Trophoblast cell (in vitro differentiated cells and primary cell): ENCODE results near the gene NR2F6.

ENCODE experiments used
- DNase-seq, 2 donors: peaks; one replicate each; pipeline ENCODE4 v3.0.0-alpha.2; 2016
- H2AFZ ChIP-seq: 2 replicates; pipeline ENCODE4 v1.6.1; 2013; ENCODE audit warnings: low read length, moderate library complexity, mild to moderate bottlenecking; ENCODE audit not compliant: insufficient read depth, poor library complexity
- H2AK5ac ChIP-seq: 2 replicates; pipeline ENCODE4 v1.6.1; 2013; ENCODE audit warnings: mild to moderate bottlenecking, low read length
- H2BK120ac ChIP-seq: 2 replicates; pipeline ENCODE4 v1.6.1; 2013; ENCODE audit warnings: low read length, mild to moderate bottlenecking, moderate library complexity; ENCODE audit not compliant: insufficient read depth, poor library complexity
- H2BK12ac ChIP-seq: 2 replicates; pipeline ENCODE4 v1.6.1; 2013; ENCODE audit warnings: mild to moderate bottlenecking, low read length, moderate library complexity
- H2BK5ac ChIP-seq: 2 replicates; pipeline ENCODE4 v1.6.1; 2013; ENCODE audit warnings: low read length, low read depth, moderate library complexity, mild to moderate bottlenecking; ENCODE audit not compliant: poor library complexity
- H3K14ac ChIP-seq: 2 replicates; pipeline ENCODE4 v1.6.1; 2013; ENCODE audit warnings: mild to moderate bottlenecking, low read length
- H3K18ac ChIP-seq: 2 replicates; pipeline ENCODE4 v1.6.1; 2013; ENCODE audit warnings: mild to moderate bottlenecking, low read length
- H3K23ac ChIP-seq: 2 replicates; pipeline ENCODE4 v1.6.1; 2013; ENCODE audit warnings: low read length
- H3K27ac ChIP-seq: 2 replicates; pipeline ENCODE4 v1.5.1; 2013; ENCODE audit warnings: low read depth, mild to moderate bottlenecking, inconsistent platforms, low read length, moderate library complexity
- H3K27me3 ChIP-seq: 2 replicates; pipeline ENCODE4 v1.6.1; 2013; ENCODE audit warnings: inconsistent platforms, mild to moderate bottlenecking, low read length, moderate library complexity; ENCODE audit not compliant: insufficient read depth
- H3K36me3 ChIP-seq, 2 experiments: 1 replicate in 1 of 2; 2 replicates in 1 of 2; pipeline ENCODE4 v1.6.1; 2013; ENCODE audit warnings: low read length in 2 of 2, mild to moderate bottlenecking in 2 of 2, moderate library complexity in 1 of 2; ENCODE audit not compliant: insufficient read depth in 2 of 2, control insufficient read depth in 1 of 2
- H3K4ac ChIP-seq: 2 replicates; pipeline ENCODE4 v1.6.1; 2013; ENCODE audit warnings: low read depth, mild to moderate bottlenecking, low read length, moderate library complexity
- H3K4me1 ChIP-seq, 2 experiments: 1 replicate in 1 of 2; 2 replicates in 1 of 2; pipeline ENCODE4 v1.6.1; 2013; ENCODE audit warnings: low read length in 2 of 2, mild to moderate bottlenecking in 2 of 2, moderate library complexity in 1 of 2; ENCODE audit not compliant: insufficient read depth in 2 of 2, control insufficient read depth in 1 of 2
- H3K4me2 ChIP-seq: 2 replicates; pipeline ENCODE4 v1.6.1; 2013; ENCODE audit warnings: inconsistent platforms, mild to moderate bottlenecking, low read length, moderate library complexity
- H3K4me3 ChIP-seq: 2 replicates; pipeline ENCODE4 v1.5.1; 2013; ENCODE audit warnings: mild to moderate bottlenecking, low read depth, low read length, inconsistent platforms
- H3K79me1 ChIP-seq: one replicate; pipeline ENCODE4 v1.6.1; 2013; ENCODE audit warnings: low read length
- H3K79me2 ChIP-seq: 2 replicates; pipeline ENCODE4 v1.6.1; 2013; ENCODE audit warnings: low read length, mild to moderate bottlenecking; ENCODE audit not compliant: control insufficient read depth, insufficient read depth, poor library complexity
- H3K9ac ChIP-seq: 2 replicates; pipeline ENCODE4 v1.6.1; 2013; ENCODE audit warnings: mild to moderate bottlenecking, low read length
- H3K9me3 ChIP-seq: 2 replicates; pipeline ENCODE4 v1.6.1; 2013; ENCODE audit warnings: low read depth, mild to moderate bottlenecking, control low read depth, inconsistent platforms, low read length; ENCODE audit not compliant: insufficient read depth
- H4K12ac ChIP-seq: 2 replicates; pipeline ENCODE4 v1.6.1; 2013; ENCODE audit warnings: low read depth, mild to moderate bottlenecking, low read length, moderate library complexity
- H4K8ac ChIP-seq: 2 replicates; pipeline ENCODE4 v1.6.1; 2013; ENCODE audit warnings: low read depth, mild to moderate bottlenecking, low read length, moderate library complexity
- H4K91ac ChIP-seq: one replicate; pipeline ENCODE4 v1.6.1; 2013; ENCODE audit warnings: low read depth, mild to moderate bottlenecking, low read length, moderate library complexity
- WGBS: extraction: QIAGEN DNeasy Blood & Tissue Kit; methylation state at CpG from one replicate; pipeline ENCODE4 v1.1.7; 2013; ENCODE audit warnings: missing lambda C conversion rate; ENCODE audit not compliant: insufficient read length, insufficient coverage; ENCODE audit errors: extremely low coverage; 5-methylcytosine and 5-hydroxymethylcytosine counted together

Gene NR2F6

DNA sequence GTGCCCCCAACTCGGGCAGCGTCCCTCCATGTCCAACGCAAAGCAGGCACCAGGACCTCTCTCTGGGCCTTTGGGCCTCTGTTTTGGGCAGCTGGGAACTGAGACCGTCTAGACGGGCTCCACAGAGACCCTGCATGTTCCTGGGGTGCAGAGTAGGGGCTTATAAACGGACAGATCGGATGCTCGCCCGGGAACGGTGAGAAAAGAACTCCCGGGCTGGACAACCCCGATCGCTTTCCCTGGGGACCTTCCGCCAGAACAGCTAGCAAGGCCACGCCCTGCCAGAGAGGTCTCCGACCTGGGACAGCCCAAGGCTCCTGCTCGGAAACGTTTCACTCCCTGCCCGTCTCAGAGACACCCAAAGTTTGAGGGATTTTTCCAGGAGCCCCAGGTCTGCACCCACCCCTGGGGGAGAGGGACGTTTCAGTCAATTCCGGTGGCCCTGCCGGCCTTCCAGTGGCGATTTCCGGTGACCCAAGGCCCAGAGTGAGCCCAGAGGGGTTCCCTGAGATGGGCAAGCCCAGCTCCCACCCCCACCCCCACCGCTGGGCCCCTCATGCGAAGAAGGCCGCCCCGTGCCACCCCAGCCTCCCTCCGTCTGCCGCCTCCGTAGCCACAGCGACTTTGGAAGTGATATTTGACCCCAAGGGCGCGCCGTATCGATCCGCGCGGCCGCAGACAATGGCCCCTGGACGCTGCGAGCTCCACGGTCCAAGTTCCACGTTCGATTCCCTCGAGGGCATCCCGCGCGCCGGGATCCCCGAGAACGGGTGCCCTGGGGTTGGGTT is 1.7 kb downstream of the NR2F6 start:
- Histone ChIP-seq H3K4me3 (peak overlapping the region; percentile 95), H3K4me2 (peak overlapping the region; percentile 84), H3K4me1 (peaks cover 29 to 37% of the 10 kb centered on the region in 2 experiments), H3K23ac (no peak overlapping the region), H3K4ac (peak overlapping the region; percentile 95), H3K14ac (peak overlapping the region; percentile 81), H4K8ac (peak overlapping the region; percentile 89), H3K79me2 (peaks cover 55% of the 10 kb centered on the region), H3K18ac (peak overlapping the region; percentile 84), H2BK12ac (no peak overlapping the region), H3K27ac (peak overlapping the region; percentile 95), H3K36me3 (peaks cover 16 to 18% of the 10 kb centered on the region in 2 experiments), H4K12ac (peak overlapping the region; percentile 91), H4K91ac (peak overlapping the region; percentile 98), H2AFZ (peak overlapping the region; percentile 61), H2BK5ac (peak overlapping the region; percentile 94), H2AK5ac (peak overlapping the region; percentile 66), H3K9ac (peak overlapping the region; percentile 95), H3K27me3 (no peaks in the 10 kb centered on the region), H3K9me3 (peaks cover 7% of the 10 kb centered on the region), H2BK120ac (peak overlapping the region; percentile 69), H3K79me1 (peaks cover 56% of the 10 kb centered on the region)
- WGBS: no CpG with 5 or more reads among the region's 52 CpGs
- peak; percentile 48 to 58 for DNase-seq

GRCh38 chr19:17243211-17243829 is 2.4 kb downstream of the NR2F6 start:
- Histone ChIP-seq H4K91ac (peak overlapping the region; percentile 98), H3K14ac (peak overlapping the region; percentile 81), H3K18ac (peak overlapping the region; percentile 84), H2AFZ (no peak overlapping the region), H3K79me1 (peaks cover 48% of the 10 kb centered on the region), H2AK5ac (no peak overlapping the region), H3K9me3 (peaks cover 7% of the 10 kb centered on the region), H2BK120ac (peak overlapping the region; percentile 69), H3K4me3 (peak overlapping the region; percentile 95), H3K4me1 (peaks cover 22 to 30% of the 10 kb centered on the region in 2 experiments), H3K36me3 (peaks cover 21 to 24% of the 10 kb centered on the region in 2 experiments), H3K4ac (peak overlapping the region; percentile 95), H3K23ac (no peak overlapping the region), H3K27me3 (no peaks in the 10 kb centered on the region), H3K27ac (peak overlapping the region; percentile 95), H2BK12ac (no peak overlapping the region), H4K8ac (peak overlapping the region; percentile 34), H2BK5ac (peak overlapping the region; percentile 94), H3K79me2 (peaks cover 57% of the 10 kb centered on the region), H3K9ac (peak overlapping the region; percentile 95), H3K4me2 (peak overlapping the region; percentile 84), H4K12ac (no peak overlapping the region)
- no CpG with 5 or more reads among the region's 8 CpGs for WGBS
- DNase-seq: no peak

- Histone ChIP-seq H2AK5ac (no peak overlapping the region), H4K91ac (peak overlapping the region; percentile 48), H2BK5ac (peak overlapping the region; percentile 2), H3K27me3 (no peaks in the 10 kb centered on the region), H2BK120ac (peak overlapping the region; percentile 15), H3K4me2 (peak overlapping the region; percentile 84), H2BK12ac (no peak overlapping the region), H3K23ac (peak overlapping the region; percentile 4), H3K27ac (peak overlapping the region; percentile 95), H3K36me3 (peaks cover 26 to 31% of the 10 kb centered on the region in 2 experiments), H3K9ac (peak overlapping the region; percentile 95), H3K18ac (peak overlapping the region; percentile 38), H4K12ac (no peak overlapping the region), H3K9me3 (peaks cover 8% of the 10 kb centered on the region), H3K4me3 (peak overlapping the region; percentile 55), H3K79me1 (peaks cover 41% of the 10 kb centered on the region), H3K14ac (peak overlapping the region; percentile 14), H2AFZ (no peak overlapping the region), H3K4ac (peak overlapping the region; percentile 95), H3K79me2 (peaks cover 52% of the 10 kb centered on the region), H3K4me1 (peaks cover 16 to 23% of the 10 kb centered on the region in 2 experiments), H4K8ac (peak overlapping the region; percentile 34)
- peak in 1 of 2 donors; percentile 31 for DNase-seq
- no CpG with 5 or more reads among the region's 8 CpGs for WGBS
Observed at GRCh38 chr19:17242431-17243208, 3.1 kb downstream of the NR2F6 start.

DNA sequence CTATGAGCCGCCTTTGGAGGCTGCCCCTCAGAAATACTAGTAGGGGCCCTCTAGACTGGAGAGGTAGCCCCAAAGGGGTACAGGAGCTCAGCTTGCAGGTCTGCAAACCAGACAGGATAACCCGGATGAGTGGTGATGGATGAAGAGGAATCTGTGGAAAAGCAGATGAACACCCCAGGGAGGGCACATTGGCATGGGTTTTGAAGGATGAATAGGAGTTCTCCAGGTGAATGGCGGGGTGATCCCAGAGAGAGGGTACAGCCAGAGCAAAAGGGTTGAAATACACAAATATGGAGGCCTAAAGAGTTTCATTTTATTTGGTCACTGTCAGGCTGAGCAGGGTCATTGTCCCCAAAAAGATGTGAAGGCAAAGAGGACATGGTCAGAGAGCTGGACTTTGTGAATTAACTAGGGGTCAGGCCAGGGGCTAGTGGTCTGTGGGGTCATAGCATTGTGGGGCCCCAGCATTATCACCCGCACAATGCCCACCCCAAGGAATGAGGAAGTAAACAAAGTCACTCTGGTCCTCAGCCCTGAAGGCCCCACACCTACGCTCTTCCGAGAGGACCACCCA is 4.8 kb downstream of the NR2F6 start:
- H3K14ac ChIP-seq: no peak overlapping the region
- no peaks in the 10 kb centered on the region for H3K27me3 ChIP-seq
- peaks cover 36 to 37% of the 10 kb centered on the region in 2 experiments for H3K36me3 ChIP-seq
- H2BK12ac ChIP-seq: no peak overlapping the region
- DNase-seq: no peak
- H4K91ac ChIP-seq: no peak overlapping the region
- H3K4me1 ChIP-seq: peaks cover 14 to 23% of the 10 kb centered on the region in 2 experiments
- H3K4ac ChIP-seq: peak overlapping the region; percentile 85
- H3K9ac ChIP-seq: no peak overlapping the region
- no peak overlapping the region for H3K23ac ChIP-seq
- no peak overlapping the region for H2AK5ac ChIP-seq
- no peak overlapping the region for H3K4me3 ChIP-seq
- no peak overlapping the region for H3K4me2 ChIP-seq
- H3K18ac ChIP-seq: no peak overlapping the region
- no peak overlapping the region for H3K27ac ChIP-seq
- no peak overlapping the region for H2AFZ ChIP-seq
- WGBS: no CpG with 5 or more reads among the region's 6 CpGs
- peaks cover 26% of the 10 kb centered on the region for H3K79me1 ChIP-seq
- peaks cover 8% of the 10 kb centered on the region for H3K9me3 ChIP-seq
- no peak overlapping the region for H4K8ac ChIP-seq
- H3K79me2 ChIP-seq: peaks cover 42% of the 10 kb centered on the region
- H2BK5ac ChIP-seq: no peak overlapping the region
- no peak overlapping the region for H4K12ac ChIP-seq
- no peak overlapping the region for H2BK120ac ChIP-seq
